ENCODE measurements around the gene PLEKHH1. TPM values are rescaled to one million over a fixed set of nuclear protein-coding genes. Genes with fewer than 3 reads are reported as not detected.
A peak's percentile ranks its signal among the peaks of the same experiment; 100 is the strongest.

The PLEKHH1 gene
- total RNA-seq, 2 experiments from 2014 or later = 0.53 to 0.63 TPM

- Mint-ChIP-seq H3K9me3 (peaks cover 19% of the 10 kb centered on the region), H3K36me3 (ENCODE audit: low read depth) (peaks cover 15% of the 10 kb centered on the region), H3K4me1 (peaks cover 6% of the 10 kb centered on the region), H3K27me3 (peaks cover 3% of the 10 kb centered on the region), H3K4me3 (no peak overlapping the region), H3K27ac (no peak overlapping the region)
- DNase-seq = no peak
- POLR2A ChIA-PET = no interaction called here
- CTCF ChIA-PET = no interaction called here
Observed at GRCh38 chr14:67495827-67496226, 37.3 kb upstream of the PLEKHH1 start.

GRCh38 chr14:67497216-67497615 is 35.9 kb upstream of the PLEKHH1 start:
- Mint-ChIP-seq H3K9me3 (peaks cover 16% of the 10 kb centered on the region), H3K4me1 (peaks cover 6% of the 10 kb centered on the region), H3K4me3 (no peak overlapping the region), H3K27ac (no peak overlapping the region), H3K36me3 (ENCODE audit: low read depth) (peaks cover 15% of the 10 kb centered on the region), H3K27me3 (no peaks in the 10 kb centered on the region)
- ChIA-PET POLR2A (no interaction called here), CTCF (no interaction called here)
- no peak for DNase-seq

- peaks cover 13% of the 10 kb centered on the region for H3K9me3 Mint-ChIP-seq
- no peak overlapping the region for H3K4me3 Mint-ChIP-seq
- CTCF ChIA-PET = no interaction called here
- H3K4me1 Mint-ChIP-seq = peaks cover 6% of the 10 kb centered on the region
- peaks cover 12% of the 10 kb centered on the region for H3K36me3 Mint-ChIP-seq (ENCODE audit: low read depth)
- POLR2A ChIA-PET = no interaction called here
- no peak for DNase-seq
- no peak overlapping the region for H3K27ac Mint-ChIP-seq
- H3K27me3 Mint-ChIP-seq = no peaks in the 10 kb centered on the region
Observed at GRCh38 chr14:67497716-67498115, 35.4 kb upstream of the PLEKHH1 start.

- H3K4me1 Mint-ChIP-seq = peaks cover 6% of the 10 kb centered on the region
- CTCF ChIA-PET = no interaction called here
- no peaks in the 10 kb centered on the region for H3K27me3 Mint-ChIP-seq
Observed at GRCh38 chr14:67500981-67501380, 32.1 kb upstream of the PLEKHH1 start.

GRCh38 chr14:67501670-67502069 is 31.4 kb upstream of the PLEKHH1 start:
- CTCF ChIA-PET = no interaction called here
- no peaks in the 10 kb centered on the region for H3K27me3 Mint-ChIP-seq
- DNase-seq = no peak
- no peaks in the 10 kb centered on the region for H3K36me3 Mint-ChIP-seq (ENCODE audit: low read depth)
- peaks cover 6% of the 10 kb centered on the region for H3K4me1 Mint-ChIP-seq
- H3K9me3 Mint-ChIP-seq = no peaks in the 10 kb centered on the region
- POLR2A ChIA-PET = no interaction called here
- H3K4me3 Mint-ChIP-seq = no peak overlapping the region
- no peak overlapping the region for H3K27ac Mint-ChIP-seq

More at GRCh38 chr14:67500981-67501380, 32.1 kb upstream of the PLEKHH1 start:
- Mint-ChIP-seq H3K4me3 (no peak overlapping the region), H3K36me3 (ENCODE audit: low read depth) (no peaks in the 10 kb centered on the region), H3K9me3 (no peaks in the 10 kb centered on the region), H3K27ac (no peak overlapping the region)
- DNase-seq = no peak
- POLR2A ChIA-PET = interaction anchor here (1.0 to 1.4 kb wide), 2 partner anchors 12 kb away, joined by 3 to 4 read pairs; partner anchors contain the start of gene TMEM229B

GRCh38 chr14:67502867-67503266 is 30.2 kb upstream of the PLEKHH1 start:
- H3K36me3 Mint-ChIP-seq (ENCODE audit: low read depth) = no peaks in the 10 kb centered on the region
- ChIA-PET POLR2A (interaction anchor here (1.3 kb wide), 1 partner anchor 31 kb away, joined by 3 read pairs; no protein-coding TSS in a partner anchor), CTCF (no interaction called here)
- H3K27me3 Mint-ChIP-seq = peaks cover 1% of the 10 kb centered on the region
- H3K27ac Mint-ChIP-seq = no peak overlapping the region
- no peak overlapping the region for H3K4me3 Mint-ChIP-seq
- H3K9me3 Mint-ChIP-seq = no peaks in the 10 kb centered on the region
- H3K4me1 Mint-ChIP-seq = peaks cover 3% of the 10 kb centered on the region
- DNase-seq = no peak

GRCh38 chr14:67503331-67503730 is 29.8 kb upstream of the PLEKHH1 start:
- Mint-ChIP-seq H3K9me3 (no peaks in the 10 kb centered on the region), H3K27ac (no peak overlapping the region), H3K27me3 (peaks cover 4% of the 10 kb centered on the region), H3K4me3 (no peak overlapping the region), H3K4me1 (no peaks in the 10 kb centered on the region), H3K36me3 (ENCODE audit: low read depth) (no peaks in the 10 kb centered on the region)
- no peak for DNase-seq
- ChIA-PET POLR2A (interaction anchor here (1.3 kb wide), 1 partner anchor 31 kb away, joined by 3 read pairs; no protein-coding TSS in a partner anchor), CTCF (no interaction called here)

GRCh38 chr14:67505254-67505653 is 27.8 kb upstream of the PLEKHH1 start:
- DNase-seq = no peak
- no peaks in the 10 kb centered on the region for H3K4me1 Mint-ChIP-seq
- H3K27ac Mint-ChIP-seq = no peak overlapping the region
- H3K27me3 Mint-ChIP-seq = peaks cover 8% of the 10 kb centered on the region
- no peaks in the 10 kb centered on the region for H3K9me3 Mint-ChIP-seq
- CTCF ChIA-PET = interaction anchor here (1.7 kb wide), 1 partner anchor 66 kb away, joined by 5 read pairs; no protein-coding TSS in a partner anchor
- H3K36me3 Mint-ChIP-seq (ENCODE audit: low read depth) = no peaks in the 10 kb centered on the region
- no peak overlapping the region for H3K4me3 Mint-ChIP-seq
- POLR2A ChIA-PET = no interaction called here

- DNase-seq = no peak
- H3K36me3 Mint-ChIP-seq (ENCODE audit: low read depth) = no peaks in the 10 kb centered on the region
- peaks cover 1% of the 10 kb centered on the region for H3K4me1 Mint-ChIP-seq
- H3K27ac Mint-ChIP-seq = no peak overlapping the region
- POLR2A ChIA-PET = no interaction called here
- no peaks in the 10 kb centered on the region for H3K9me3 Mint-ChIP-seq
- no peak overlapping the region for H3K4me3 Mint-ChIP-seq
- peaks cover 25% of the 10 kb centered on the region for H3K27me3 Mint-ChIP-seq
- CTCF ChIA-PET = interaction anchor here (1.0 kb wide), 1 partner anchor 10 kb away, joined by 7 read pairs; no protein-coding TSS in a partner anchor
Observed at GRCh38 chr14:67508956-67509355, 24.1 kb upstream of the PLEKHH1 start.

- Mint-ChIP-seq H3K4me1 (peaks cover 6% of the 10 kb centered on the region), H3K4me3 (no peak overlapping the region), H3K27me3 (peaks cover 29% of the 10 kb centered on the region), H3K27ac (no peak overlapping the region), H3K36me3 (ENCODE audit: low read depth) (no peaks in the 10 kb centered on the region), H3K9me3 (no peaks in the 10 kb centered on the region)
- ChIA-PET CTCF (interaction anchor here (0.6 to 1.3 kb wide), 4 partner anchors 71 to 194 kb away, joined by 3 to 4 read pairs (median 4); partner anchors contain the start of genes ATP6V1D and EIF2S1), POLR2A (interaction anchor here (1.0 kb wide), 1 partner anchor 10 kb away, joined by 3 read pairs; no protein-coding TSS in a partner anchor)
- DNase-seq = no peak
Observed at GRCh38 chr14:67510121-67510520, 23.0 kb upstream of the PLEKHH1 start.

- DNase-seq = no peak
- POLR2A ChIA-PET = interaction anchor here (0.9 to 1.0 kb wide), 2 partner anchors 11 to 23 kb away, joined by 3 read pairs; no protein-coding TSS in a partner anchor
- H3K4me1 Mint-ChIP-seq = peaks cover 9% of the 10 kb centered on the region
- H3K9me3 Mint-ChIP-seq = no peaks in the 10 kb centered on the region
- CTCF ChIA-PET = interaction anchor here (1.3 kb wide), 1 partner anchor 194 kb away, joined by 4 read pairs; no protein-coding TSS in a partner anchor
- H3K36me3 Mint-ChIP-seq (ENCODE audit: low read depth) = no peaks in the 10 kb centered on the region
- H3K4me3 Mint-ChIP-seq = no peak overlapping the region
- no peak overlapping the region for H3K27ac Mint-ChIP-seq
- H3K27me3 Mint-ChIP-seq = peaks cover 33% of the 10 kb centered on the region
Observed at GRCh38 chr14:67510836-67511235, 22.3 kb upstream of the PLEKHH1 start.

- no peak overlapping the region for H3K27ac Mint-ChIP-seq
- POLR2A ChIA-PET = interaction anchor here (1.1 to 2.0 kb wide), 3 partner anchors 13 to 25 kb away, joined by 3 to 5 read pairs (median 4); no protein-coding TSS in a partner anchor
- H3K4me3 Mint-ChIP-seq = no peak overlapping the region
- H3K36me3 Mint-ChIP-seq (ENCODE audit: low read depth) = no peaks in the 10 kb centered on the region
- H3K4me1 Mint-ChIP-seq = peaks cover 13% of the 10 kb centered on the region
- H3K27me3 Mint-ChIP-seq = peaks cover 46% of the 10 kb centered on the region
- CTCF ChIA-PET = interaction anchor here (0.6 to 1.9 kb wide), 2 partner anchors 14 to 61 kb away, joined by 5 to 8 read pairs; no protein-coding TSS in a partner anchor
- H3K9me3 Mint-ChIP-seq = no peaks in the 10 kb centered on the region
- DNase-seq = no peak
Observed at GRCh38 chr14:67512463-67513310, 20.4 kb upstream of the PLEKHH1 start.

GRCh38 chr14:67513631-67514108 is 19.4 kb upstream of the PLEKHH1 start:
- H3K9me3 Mint-ChIP-seq = no peaks in the 10 kb centered on the region
- H3K4me1 Mint-ChIP-seq = peaks cover 13% of the 10 kb centered on the region

More at GRCh38 chr14:67513631-67514108, 19.4 kb upstream of the PLEKHH1 start:
- DNase-seq = no peak
- peak overlapping the region; percentile 80 for H3K4me3 Mint-ChIP-seq
- ChIA-PET POLR2A (interaction anchor here (1.3 to 2.0 kb wide), 3 partner anchors 14 to 25 kb away, joined by 4 to 8 read pairs (median 5); partner anchors contain the start of gene TMEM229B), CTCF (interaction anchor here (0.6 to 1.9 kb wide), 3 partner anchors 13 to 105 kb away, joined by 3 to 8 read pairs (median 5); no protein-coding TSS in a partner anchor)
- H3K27me3 Mint-ChIP-seq = peaks cover 48% of the 10 kb centered on the region
- H3K27ac Mint-ChIP-seq = no peak overlapping the region
- no peaks in the 10 kb centered on the region for H3K36me3 Mint-ChIP-seq (ENCODE audit: low read depth)
